Liver (tissue), 9 donors: ENCODE data around the gene IL26. TPM values are rescaled to one million over a fixed set of nuclear protein-coding genes. Genes with fewer than 3 reads are reported as not detected.

Experiments used
- DNase-seq: peaks from one replicate; pipeline ENCODE4 v3.0.0-alpha.2; 2017; ENCODE audit warnings: low spot score
- H3K27ac ChIP-seq, 2 donors: one replicate each; pipeline ENCODE4 v1.7.0; 2013; ENCODE audit warnings: inconsistent platforms in 2 of 2, low read length in 2 of 2, control low read depth in 1 of 2, low read depth in 1 of 2, mild to moderate bottlenecking in 1 of 2
- H3K27me3 ChIP-seq, 4 donors: one replicate each; pipeline versions ENCODE4 v1.6.1 to v1.7.0; 2013; ENCODE audit warnings: low read length in 3 of 4, inconsistent platforms in 1 of 4, mild to moderate bottlenecking in 1 of 4, moderate library complexity in 1 of 4; ENCODE audit not compliant: control insufficient read depth in 4 of 4, insufficient read depth in 4 of 4
- H3K36me3 ChIP-seq, 4 donors: one replicate each; pipeline versions ENCODE4 v1.6.1 to v1.7.0; 2013; ENCODE audit warnings: low read length in 3 of 4, mild to moderate bottlenecking in 3 of 4, low read depth in 1 of 4, moderate library complexity in 1 of 4; ENCODE audit not compliant: control insufficient read depth in 4 of 4, insufficient read depth in 3 of 4
- H3K4me1 ChIP-seq, 4 donors: one replicate each; pipeline versions ENCODE4 v1.6.1 to v1.7.0; 2013; ENCODE audit warnings: low read length in 3 of 4, mild to moderate bottlenecking in 3 of 4, moderate library complexity in 1 of 4; ENCODE audit not compliant: control insufficient read depth in 4 of 4, insufficient read depth in 4 of 4
- H3K4me3 ChIP-seq, 3 donors: one replicate each; pipeline versions ENCODE4 v1.6.1 to v1.7.0; 2013; ENCODE audit warnings: low read length in 3 of 3, control low read depth in 1 of 3, low read depth in 1 of 3, mild to moderate bottlenecking in 1 of 3
- H3K9ac ChIP-seq, 2 donors: one replicate each; pipeline ENCODE4 v1.7.0; 2013; ENCODE audit warnings: low read length in 2 of 2, mild to moderate bottlenecking in 2 of 2, moderate library complexity in 2 of 2, control low read depth in 1 of 2, low read depth in 1 of 2
- H3K9me3 ChIP-seq, 4 donors: one replicate each; pipeline versions ENCODE4 v1.6.1 to v1.7.0; 2013; ENCODE audit warnings: low read length in 3 of 4; ENCODE audit not compliant: control insufficient read depth in 4 of 4
- CTCF ChIP-seq: fragments of 150-350 bp; IDR thresholded peaks from 2 replicates; pipeline ENCODE4 v1.5.1; 2017; ENCODE audit warnings: improper control_type of control experiment, low read depth, low read length; ENCODE audit not compliant: missing input control
- EGR1 ChIP-seq, 2 donors: IDR thresholded peaks; 2 replicates each; pipeline ENCODE4 v1.6.1; 2016 to 2018; ENCODE audit warnings: antibody characterized with exemption in 2 of 2, low read depth in 2 of 2
- FOXA1 ChIP-seq: IDR thresholded peaks from 2 replicates; pipeline ENCODE4 v1.6.1; 2016; ENCODE audit warnings: antibody characterized with exemption
- FOXA2 ChIP-seq: IDR thresholded peaks from 2 replicates; pipeline ENCODE4 v1.6.1; 2016; ENCODE audit warnings: antibody characterized with exemption
- GABPA ChIP-seq, 2 donors: IDR thresholded peaks in 1 of 2; conservative IDR thresholded peaks in 1 of 2; 2 replicates each; pipeline ENCODE4 v1.6.1; 2016; ENCODE audit warnings: antibody characterized with exemption in 2 of 2, mild to moderate bottlenecking in 1 of 2, moderate library complexity in 1 of 2
- HNF4A ChIP-seq, 2 donors: conservative IDR thresholded peaks; 2 replicates each; pipeline ENCODE4 v1.6.1; 2016; ENCODE audit warnings: antibody characterized with exemption in 2 of 2, mild to moderate bottlenecking in 2 of 2
- HNF4G ChIP-seq: IDR thresholded peaks from 2 replicates; pipeline ENCODE4 v1.6.1; 2016; ENCODE audit warnings: antibody characterized with exemption
- JUND ChIP-seq, 2 donors: IDR thresholded peaks; 2 replicates each; pipeline ENCODE4 v1.6.1; 2016; ENCODE audit warnings: antibody characterized with exemption in 2 of 2
- NR2F2 ChIP-seq: IDR thresholded peaks from 2 replicates; pipeline ENCODE4 v1.6.1; 2016; ENCODE audit warnings: antibody characterized with exemption
- RAD21 ChIP-seq, 2 donors: IDR thresholded peaks; 2 replicates each; pipeline ENCODE4 v1.6.1; 2016; ENCODE audit warnings: antibody characterized with exemption in 2 of 2, mild to moderate bottlenecking in 2 of 2
- REST ChIP-seq: IDR thresholded peaks from 2 replicates; pipeline ENCODE4 v1.6.1; 2016; ENCODE audit warnings: antibody characterized with exemption, mild to moderate bottlenecking
- RXRA ChIP-seq, 2 donors: IDR thresholded peaks; 2 replicates each; pipeline ENCODE4 v1.6.1; 2017 to 2018; ENCODE audit warnings: antibody characterized with exemption in 2 of 2, mild to moderate bottlenecking in 1 of 2
- SP1 ChIP-seq: IDR thresholded peaks from 2 replicates; pipeline ENCODE4 v1.6.1; 2018; ENCODE audit warnings: antibody characterized with exemption, mild to moderate bottlenecking
- TAF1 ChIP-seq: conservative IDR thresholded peaks from 2 replicates; pipeline ENCODE4 v1.6.1; 2016; ENCODE audit warnings: antibody characterized with exemption, mild to moderate bottlenecking
- YY1 ChIP-seq: IDR thresholded peaks from 2 replicates; pipeline ENCODE4 v1.6.1; 2016; ENCODE audit warnings: antibody characterized with exemption, mild to moderate bottlenecking
- whole genome bisulfite sequencing: extraction: QIAGEN DNeasy Blood & Tissue Kit; methylation state at CpG from one replicate; pipeline ENCODE4 v1.1.7; 2013; 5-methylcytosine and 5-hydroxymethylcytosine counted together
- polyA plus RNA-seq, 2 donors: library from polyadenylated mRNA; stranded (reverse) in 1 of 2; unstranded in 1 of 2; fragments of 200-250 nt in 1 of 2; fragments of >200 nt in 1 of 2; fragmentation: Nextera tagmentation in 1 of 2; extraction: Ambion mirVana in 1 of 2; gene quantifications; one replicate each; pipeline versions ENCODE4 v1.2.1 to v1.2.3, GENCODE V29; 2013 to 2015
- total RNA-seq, 2 donors: library from RNA; depleted of rRNA; stranded (reverse); fragments of >200 nt; gene quantifications; one replicate each; pipeline ENCODE4 v1.2.3, GENCODE V29; 2014
- TF ChIP-seq, protein P1 (sequence below): IDR thresholded peaks from 2 replicates; pipeline ENCODE4 v1.6.1; 2016; ENCODE audit warnings: antibody characterized with exemption
- TF ChIP-seq, protein P2 (sequence below): IDR thresholded peaks from 2 replicates; pipeline ENCODE4 v1.6.1; 2016; ENCODE audit warnings: antibody characterized with exemption
- TF ChIP-seq, protein P3 (sequence below): IDR thresholded peaks from 2 replicates; pipeline ENCODE4 v1.6.1; 2016; ENCODE audit warnings: antibody characterized with exemption
- donor health status: healthy.
- donor health status: healthy.
- donor health status: healthy.
- donor health status: healthy.
- donor health status: healthy.

Gene IL26
- total and polyA plus RNA-seq, 4 donors: not detected

GRCh38 chr12:68252077-68252476 lies 26.5 kb upstream of the IL26 start:
- Histone ChIP-seq H3K36me3 (no peaks in the 10 kb centered on the region), H3K27me3 (no peaks in the 10 kb centered on the region), H3K9me3 (no peaks in the 10 kb centered on the region), H3K27ac (no peak overlapping the region), H3K4me1 (no peaks in the 10 kb centered on the region), H3K9ac (no peak overlapping the region), H3K4me3 (no peak overlapping the region)
- WGBS: 92% methylated on average over 5 of the region's 5 CpGs
- TF ChIP-seq YY1 (no peak), EGR1 (IDR thresholded peaks at IDR 0.05; ENCODE audit: low read depth in 2 of 2) (no peak), RXRA (IDR thresholded peaks at IDR 0.05) (no peak), RAD21 (IDR thresholded peaks at IDR 0.05) (no peak), SP1 (no peak), REST (no peak), TAF1 (no peak), FOXA1 (no peak), NR2F2 (no peak), GABPA (IDR thresholded peaks at IDR 0.05 in 1 of 2, conservative IDR thresholded peaks at IDR 0.05 in 1 of 2) (no peak), FOXA2 (no peak), CTCF (no peak), HNF4A (conservative IDR thresholded peaks at IDR 0.05) (no peak), HNF4G (no peak), JUND (IDR thresholded peaks at IDR 0.05) (no peak)
- TF ChIP-seq, protein P1, sequence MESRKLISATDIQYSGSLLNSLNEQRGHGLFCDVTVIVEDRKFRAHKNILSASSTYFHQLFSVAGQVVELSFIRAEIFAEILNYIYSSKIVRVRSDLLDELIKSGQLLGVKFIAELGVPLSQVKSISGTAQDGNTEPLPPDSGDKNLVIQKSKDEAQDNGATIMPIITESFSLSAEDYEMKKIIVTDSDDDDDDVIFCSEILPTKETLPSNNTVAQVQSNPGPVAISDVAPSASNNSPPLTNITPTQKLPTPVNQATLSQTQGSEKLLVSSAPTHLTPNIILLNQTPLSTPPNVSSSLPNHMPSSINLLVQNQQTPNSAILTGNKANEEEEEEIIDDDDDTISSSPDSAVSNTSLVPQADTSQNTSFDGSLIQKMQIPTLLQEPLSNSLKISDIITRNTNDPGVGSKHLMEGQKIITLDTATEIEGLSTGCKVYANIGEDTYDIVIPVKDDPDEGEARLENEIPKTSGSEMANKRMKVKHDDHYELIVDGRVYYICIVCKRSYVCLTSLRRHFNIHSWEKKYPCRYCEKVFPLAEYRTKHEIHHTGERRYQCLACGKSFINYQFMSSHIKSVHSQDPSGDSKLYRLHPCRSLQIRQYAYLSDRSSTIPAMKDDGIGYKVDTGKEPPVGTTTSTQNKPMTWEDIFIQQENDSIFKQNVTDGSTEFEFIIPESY: no peak
- TF ChIP-seq, protein P2, sequence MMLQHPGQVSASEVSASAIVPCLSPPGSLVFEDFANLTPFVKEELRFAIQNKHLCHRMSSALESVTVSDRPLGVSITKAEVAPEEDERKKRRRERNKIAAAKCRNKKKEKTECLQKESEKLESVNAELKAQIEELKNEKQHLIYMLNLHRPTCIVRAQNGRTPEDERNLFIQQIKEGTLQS: no peak
- no peak for DNase-seq

DNA sequence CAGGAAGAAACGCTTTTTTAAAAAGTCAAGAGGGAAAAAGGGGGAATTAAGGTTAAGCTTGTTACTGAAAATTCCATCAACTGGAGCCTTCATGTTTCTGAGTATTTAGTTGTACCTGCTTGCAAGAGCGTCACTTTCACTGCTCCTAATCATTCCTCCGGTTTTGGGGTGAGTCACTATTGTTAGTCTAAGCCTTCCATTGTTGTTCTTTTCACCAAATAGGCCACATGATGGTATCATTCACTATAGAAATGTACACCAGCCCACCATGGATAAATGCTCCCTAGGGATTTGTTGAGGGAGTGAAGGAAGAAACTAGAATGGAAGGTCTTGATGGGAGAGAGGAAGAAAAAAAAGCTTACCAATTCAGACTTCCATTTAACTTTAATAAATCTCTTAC lies 24.8 kb upstream of the IL26 start:
- H3K9me3 ChIP-seq: no peaks in the 10 kb centered on the region
- no peaks in the 10 kb centered on the region for H3K27me3 ChIP-seq
- H3K4me1 ChIP-seq: no peaks in the 10 kb centered on the region
- no peak overlapping the region for H3K9ac ChIP-seq
- H3K27ac ChIP-seq: no peak overlapping the region
- no peaks in the 10 kb centered on the region for H3K36me3 ChIP-seq
- no peak for DNase-seq
- no peak overlapping the region for H3K4me3 ChIP-seq
- WGBS: 76% methylated on average over 3 of the region's 3 CpGs
- no peak for TF ChIP-seq GABPA (IDR thresholded peaks at IDR 0.05 in 1 of 2, conservative IDR thresholded peaks at IDR 0.05 in 1 of 2)
- TF ChIP-seq REST: no peak
- TF ChIP-seq SP1: no peak
- TF ChIP-seq RAD21 (IDR thresholded peaks at IDR 0.05): no peak
- TF ChIP-seq CTCF: no peak
- TF ChIP-seq HNF4G: no peak
- TF ChIP-seq, protein P3, sequence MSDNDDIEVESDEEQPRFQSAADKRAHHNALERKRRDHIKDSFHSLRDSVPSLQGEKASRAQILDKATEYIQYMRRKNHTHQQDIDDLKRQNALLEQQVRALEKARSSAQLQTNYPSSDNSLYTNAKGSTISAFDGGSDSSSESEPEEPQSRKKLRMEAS: no peak
- TF ChIP-seq FOXA1: no peak
- no peak for TF ChIP-seq FOXA2
- no peak for TF ChIP-seq YY1
